ENCODE measurements around the gene PCLO. TPM values are rescaled to one million over a fixed set of nuclear protein-coding genes. Genes with fewer than 3 reads are reported as not detected.

Gene PCLO
- polyA plus RNA-seq, 1 donor from 2014 or later, result not detected

GRCh38 chr7:82821037-82821436 lies 341.6 kb downstream of the PCLO start:
- peaks cover 0 to 1% (median 0%) of the 10 kb centered on the region in 3 donors for H3K9me3 Mint-ChIP-seq

DNA sequence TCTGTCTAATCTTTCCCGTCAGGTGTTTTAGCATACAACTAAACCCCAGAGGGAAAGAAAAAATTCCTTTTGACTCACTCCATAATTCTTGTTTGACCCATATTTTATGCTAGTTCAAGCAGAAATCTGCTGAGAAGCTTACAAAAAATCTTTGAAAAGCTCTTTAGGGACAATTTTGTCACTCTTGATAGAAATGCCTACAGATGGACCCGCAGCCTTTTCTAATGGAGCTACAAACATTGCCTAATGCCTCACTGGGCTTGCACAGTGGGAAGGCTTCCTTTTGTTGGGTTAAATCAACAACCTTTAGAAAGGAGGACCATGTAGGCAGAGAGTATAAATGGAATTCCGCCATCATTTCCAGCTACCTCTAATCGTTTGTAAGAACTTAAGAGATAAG lies 344.5 kb downstream of the PCLO start:
- no peaks in the 10 kb centered on the region for H3K27me3 Mint-ChIP-seq

More at GRCh38 chr7:82821037-82821436, 341.6 kb downstream of the PCLO start:
- H3K27me3 Mint-ChIP-seq, result no peaks in the 10 kb centered on the region
- no peak overlapping the region for H3K4me3 Mint-ChIP-seq
- H3K27ac Mint-ChIP-seq, result no peak overlapping the region
- H3K4me1 Mint-ChIP-seq, result no peaks in the 10 kb centered on the region
- H3K36me3 Mint-ChIP-seq, result no peaks in the 10 kb centered on the region

DNA sequence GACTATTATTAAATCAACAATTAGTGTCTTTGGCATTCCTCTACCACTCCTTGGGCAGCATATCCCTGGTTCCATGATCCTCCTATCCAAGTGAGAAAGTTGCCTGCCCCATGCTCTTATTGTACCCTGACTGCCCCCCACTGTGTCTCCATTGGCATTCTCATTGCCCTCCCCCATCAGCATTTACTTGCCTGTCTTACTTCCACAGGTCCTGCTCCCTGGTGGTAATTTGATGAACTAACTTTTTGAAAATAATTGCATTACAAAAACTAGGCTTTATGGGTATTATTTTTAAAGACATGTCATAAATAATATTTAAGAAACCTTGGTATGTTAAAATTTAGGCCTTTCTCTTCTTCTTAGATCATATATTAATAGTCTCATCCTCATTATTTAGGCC lies 346.4 kb downstream of the PCLO start:
- H3K4me3 Mint-ChIP-seq, result no peak overlapping the region
- H3K27ac Mint-ChIP-seq, result no peak overlapping the region
- no peaks in the 10 kb centered on the region for H3K36me3 Mint-ChIP-seq
- H3K4me1 Mint-ChIP-seq, result no peaks in the 10 kb centered on the region
- peaks cover 0 to under 1% (median 0%) of the 10 kb centered on the region in 3 donors for H3K9me3 Mint-ChIP-seq
- no peaks in the 10 kb centered on the region for H3K27me3 Mint-ChIP-seq

More for the DNA sequence above, 344.5 kb downstream of the PCLO start:
- Mint-ChIP-seq H3K4me3 (no peak overlapping the region), H3K36me3 (no peaks in the 10 kb centered on the region), H3K4me1 (no peaks in the 10 kb centered on the region), H3K9me3 (peaks cover 0 to 1% (median 0%) of the 10 kb centered on the region in 3 donors), H3K27ac (no peak overlapping the region)

DNA sequence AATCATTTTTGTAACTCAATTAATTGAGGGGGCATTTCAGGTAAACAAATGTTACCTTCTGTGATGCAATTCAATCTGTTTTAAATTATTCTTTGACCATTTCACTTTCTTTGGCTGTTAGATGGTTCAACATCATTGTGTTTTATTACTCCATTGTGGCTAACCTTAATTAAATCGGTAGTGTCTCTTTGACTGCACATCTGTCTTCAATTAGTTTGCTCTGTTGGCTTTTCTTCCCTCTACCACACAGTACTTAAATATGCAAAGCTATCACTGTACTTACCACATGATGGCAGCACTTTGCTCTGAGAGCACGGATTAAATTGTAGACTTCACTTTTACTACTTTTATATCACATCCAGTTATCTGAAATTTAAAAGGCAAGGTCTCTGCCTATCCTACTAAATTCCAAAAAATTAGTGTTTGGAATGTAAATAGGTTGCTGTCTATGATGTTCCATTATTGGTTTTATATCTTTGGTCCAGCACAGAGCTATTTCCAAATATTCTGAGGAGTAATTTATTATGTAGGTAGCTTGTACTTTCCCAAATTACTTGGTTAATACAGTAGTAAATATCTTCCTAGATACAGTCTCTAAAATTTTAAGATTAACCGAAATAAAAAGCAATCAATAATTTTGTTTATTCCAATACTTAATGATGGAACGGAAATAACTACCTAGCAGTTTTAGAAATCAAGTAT lies 352.0 kb downstream of the PCLO start:
- H3K4me3 Mint-ChIP-seq, result no peak overlapping the region
- H3K36me3 Mint-ChIP-seq, result no peaks in the 10 kb centered on the region
- H3K4me1 Mint-ChIP-seq, result no peaks in the 10 kb centered on the region

DNA sequence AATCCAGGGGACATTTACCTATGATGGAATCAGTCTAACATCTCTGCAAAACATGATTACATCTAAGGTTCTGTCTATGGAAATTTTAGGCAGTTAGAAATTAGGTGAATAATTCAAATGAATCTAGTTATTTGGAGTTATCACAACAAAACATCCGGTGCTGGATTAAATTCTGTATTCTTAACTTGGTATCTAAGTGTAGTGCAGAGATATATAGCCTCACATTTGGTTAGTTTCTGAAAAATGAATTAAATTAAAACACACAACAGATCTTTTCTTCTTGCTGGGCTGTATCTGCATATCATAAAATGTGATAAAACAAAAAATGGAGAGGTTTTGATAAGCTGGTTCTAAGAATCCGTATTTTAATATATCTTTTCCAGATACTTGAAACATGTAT lies 354.1 kb downstream of the PCLO start:
- H3K27ac Mint-ChIP-seq, result no peak overlapping the region
- peaks cover 0 to 3% (median 0%) of the 10 kb centered on the region in 3 donors for H3K9me3 Mint-ChIP-seq

More for the DNA sequence above, 352.0 kb downstream of the PCLO start:
- Mint-ChIP-seq H3K9me3 (peaks cover 0 to 1% (median 0%) of the 10 kb centered on the region in 3 donors), H3K27me3 (no peaks in the 10 kb centered on the region), H3K27ac (peak overlapping the region in 1 of 3 donors; percentile 61)

DNA sequence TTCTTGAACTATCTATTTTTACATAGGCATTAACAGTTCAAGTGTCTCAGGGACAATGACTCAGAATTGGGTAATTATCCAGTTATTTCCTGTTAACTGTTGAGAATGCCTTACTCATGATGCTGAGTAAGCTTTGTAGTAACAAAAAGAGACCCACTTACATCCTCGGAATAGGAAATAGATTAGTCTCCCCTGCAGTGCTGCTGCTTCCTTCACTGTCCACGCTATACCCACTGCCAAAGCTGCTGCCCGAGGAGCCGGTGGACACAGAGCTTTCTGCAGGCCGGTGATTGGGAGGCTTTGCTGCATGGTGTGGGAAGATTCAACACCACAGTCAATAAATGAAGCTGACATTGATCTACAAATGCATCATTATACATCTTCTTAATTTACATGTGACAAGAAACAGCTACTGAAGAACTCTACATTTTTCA lies 357.1 kb downstream of the PCLO start:
- no peaks in the 10 kb centered on the region for H3K27me3 Mint-ChIP-seq
- H3K36me3 Mint-ChIP-seq, result no peaks in the 10 kb centered on the region
- no peak overlapping the region for H3K4me3 Mint-ChIP-seq
- H3K4me1 Mint-ChIP-seq, result no peaks in the 10 kb centered on the region
- no peak overlapping the region for H3K27ac Mint-ChIP-seq
- H3K9me3 Mint-ChIP-seq, result peaks cover 0 to 1% (median 0%) of the 10 kb centered on the region in 3 donors

More for the DNA sequence above, 354.1 kb downstream of the PCLO start:
- no peaks in the 10 kb centered on the region for H3K4me1 Mint-ChIP-seq
- no peaks in the 10 kb centered on the region for H3K27me3 Mint-ChIP-seq
- H3K36me3 Mint-ChIP-seq, result no peaks in the 10 kb centered on the region
- H3K4me3 Mint-ChIP-seq, result no peak overlapping the region

DNA sequence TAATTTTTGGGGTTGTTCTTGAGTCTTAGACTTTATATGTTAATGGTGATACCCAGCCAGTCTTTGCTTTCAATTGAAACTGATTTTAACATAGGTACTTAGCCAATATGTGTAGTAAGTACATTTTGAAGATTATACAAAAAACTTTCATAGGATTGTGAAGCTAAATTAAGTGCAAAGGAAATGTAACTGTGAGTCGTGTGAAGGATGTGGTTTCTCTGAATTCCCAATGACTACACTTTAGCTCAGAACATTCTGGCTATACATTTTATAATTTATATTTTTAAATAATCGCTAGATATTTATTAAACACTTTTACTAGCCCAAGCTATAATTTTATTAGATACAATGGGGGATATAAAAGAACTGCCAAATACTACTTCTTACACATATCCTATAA lies 359.3 kb downstream of the PCLO start:
- H3K27ac Mint-ChIP-seq, result no peak overlapping the region
- no peaks in the 10 kb centered on the region for H3K4me1 Mint-ChIP-seq
- H3K9me3 Mint-ChIP-seq, result peaks cover 0 to 3% (median 0%) of the 10 kb centered on the region in 3 donors
- H3K27me3 Mint-ChIP-seq, result no peaks in the 10 kb centered on the region
- H3K4me3 Mint-ChIP-seq, result no peak overlapping the region
- H3K36me3 Mint-ChIP-seq, result no peaks in the 10 kb centered on the region

- no peaks in the 10 kb centered on the region for H3K27me3 Mint-ChIP-seq
- peaks cover 0 to 9% (median 0%) of the 10 kb centered on the region in 3 donors for H3K9me3 Mint-ChIP-seq
- H3K4me3 Mint-ChIP-seq, result no peak overlapping the region
- no peaks in the 10 kb centered on the region for H3K4me1 Mint-ChIP-seq
- no peaks in the 10 kb centered on the region for H3K36me3 Mint-ChIP-seq
- no peak overlapping the region for H3K27ac Mint-ChIP-seq
Measured at GRCh38 chr7:82789883-82790609, 372.6 kb downstream of the PCLO start.

DNA sequence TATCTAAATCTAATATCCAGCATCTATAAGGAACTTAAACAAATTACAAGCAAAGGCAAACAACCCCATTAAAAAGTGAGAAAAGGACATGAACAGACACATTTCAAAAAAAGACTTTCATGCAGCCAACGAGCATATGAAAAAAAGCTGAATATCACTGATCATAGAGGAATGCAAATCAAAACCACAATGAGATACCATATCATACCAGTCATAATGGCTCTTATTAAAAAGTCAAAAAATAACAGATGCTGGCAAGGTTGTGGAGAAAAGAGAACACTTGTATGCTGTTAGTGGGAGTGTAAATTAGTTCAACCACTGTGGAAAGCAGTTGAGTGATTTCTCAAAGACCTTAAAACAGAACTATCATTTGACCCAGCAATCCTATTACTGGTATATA lies 384.7 kb downstream of the PCLO start:
- Mint-ChIP-seq H3K4me3 (no peak overlapping the region), H3K27me3 (no peaks in the 10 kb centered on the region), H3K4me1 (peaks cover 0 to 1% (median 0%) of the 10 kb centered on the region in 3 donors)

DNA sequence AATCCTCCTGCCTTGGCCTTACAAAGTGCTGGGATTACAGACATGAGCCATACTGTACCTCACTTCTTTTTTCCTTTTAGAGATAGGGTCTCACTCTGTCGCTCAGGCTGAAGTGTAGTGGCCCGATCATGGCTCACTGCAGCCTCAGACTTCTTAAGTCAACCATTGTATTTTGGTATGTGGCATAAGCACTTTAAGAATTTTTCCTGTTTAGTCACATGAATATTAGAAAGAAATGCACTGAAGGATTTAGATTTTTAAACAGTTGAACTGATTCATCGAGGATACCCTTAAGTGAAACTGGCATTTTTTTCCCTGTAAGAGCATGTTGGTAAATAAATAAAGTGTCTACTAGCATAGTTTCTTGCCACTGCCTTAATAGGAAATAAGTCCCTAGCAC lies 399.8 kb downstream of the PCLO start:
- Mint-ChIP-seq H3K27ac (no peak overlapping the region), H3K9me3 (peaks cover 3 to 4% (median 4%) of the 10 kb centered on the region in 3 donors), H3K4me3 (no peak overlapping the region), H3K4me1 (no peaks in the 10 kb centered on the region), H3K36me3 (no peaks in the 10 kb centered on the region), H3K27me3 (no peaks in the 10 kb centered on the region)

More for the DNA sequence above, 384.7 kb downstream of the PCLO start:
- Mint-ChIP-seq H3K9me3 (peaks cover 0 to 16% (median 3%) of the 10 kb centered on the region in 3 donors), H3K36me3 (no peaks in the 10 kb centered on the region), H3K27ac (no peak overlapping the region)

- Mint-ChIP-seq H3K4me3 (no peak overlapping the region), H3K9me3 (peaks cover 3 to 6% (median 4%) of the 10 kb centered on the region in 3 donors), H3K27me3 (no peaks in the 10 kb centered on the region), H3K27ac (no peak overlapping the region), H3K4me1 (no peaks in the 10 kb centered on the region), H3K36me3 (no peaks in the 10 kb centered on the region)
Measured at GRCh38 chr7:82760831-82761230, 401.9 kb downstream of the PCLO start.

GRCh38 chr7:82760074-82760473 lies 402.6 kb downstream of the PCLO start:
- H3K27me3 Mint-ChIP-seq, result no peaks in the 10 kb centered on the region
- no peak overlapping the region for H3K27ac Mint-ChIP-seq
- H3K4me3 Mint-ChIP-seq, result no peak overlapping the region
- peaks cover 3 to 6% (median 4%) of the 10 kb centered on the region in 3 donors for H3K9me3 Mint-ChIP-seq
- H3K36me3 Mint-ChIP-seq, result no peaks in the 10 kb centered on the region
- no peaks in the 10 kb centered on the region for H3K4me1 Mint-ChIP-seq

GRCh38 chr7:82755705-82756551 lies 406.8 kb downstream of the PCLO start:
- H3K36me3 Mint-ChIP-seq, result no peaks in the 10 kb centered on the region
- H3K27ac Mint-ChIP-seq, result no peak overlapping the region
- H3K9me3 Mint-ChIP-seq, result peaks cover 0 to 4% (median 3%) of the 10 kb centered on the region in 3 donors
- H3K4me1 Mint-ChIP-seq, result no peaks in the 10 kb centered on the region
- H3K4me3 Mint-ChIP-seq, result no peak overlapping the region
- no peaks in the 10 kb centered on the region for H3K27me3 Mint-ChIP-seq

DNA sequence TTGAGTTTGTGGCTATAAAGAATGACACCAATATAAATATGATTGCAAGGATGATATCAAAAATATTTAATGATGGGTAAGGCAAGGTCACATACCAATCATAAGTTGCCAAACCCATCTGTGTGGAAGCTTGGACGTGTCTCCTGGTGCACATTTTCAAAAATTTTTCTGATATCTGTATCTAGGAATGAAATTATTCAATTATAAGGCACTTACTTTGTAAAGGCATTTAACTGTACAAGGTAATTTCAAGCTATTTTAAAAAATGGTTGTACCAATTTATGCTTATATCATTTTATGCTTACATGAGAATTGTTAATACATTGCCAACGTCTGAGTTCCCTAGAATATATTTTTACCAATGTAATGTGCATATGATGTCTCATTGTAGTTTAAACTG lies 412.7 kb downstream of the PCLO start:
- H3K36me3 Mint-ChIP-seq, result no peaks in the 10 kb centered on the region
- H3K4me1 Mint-ChIP-seq, result no peaks in the 10 kb centered on the region
- no peak overlapping the region for H3K27ac Mint-ChIP-seq
- H3K27me3 Mint-ChIP-seq, result no peaks in the 10 kb centered on the region
- peaks cover 0 to 2% (median 2%) of the 10 kb centered on the region in 3 donors for H3K9me3 Mint-ChIP-seq
- H3K4me3 Mint-ChIP-seq, result no peak overlapping the region

DNA sequence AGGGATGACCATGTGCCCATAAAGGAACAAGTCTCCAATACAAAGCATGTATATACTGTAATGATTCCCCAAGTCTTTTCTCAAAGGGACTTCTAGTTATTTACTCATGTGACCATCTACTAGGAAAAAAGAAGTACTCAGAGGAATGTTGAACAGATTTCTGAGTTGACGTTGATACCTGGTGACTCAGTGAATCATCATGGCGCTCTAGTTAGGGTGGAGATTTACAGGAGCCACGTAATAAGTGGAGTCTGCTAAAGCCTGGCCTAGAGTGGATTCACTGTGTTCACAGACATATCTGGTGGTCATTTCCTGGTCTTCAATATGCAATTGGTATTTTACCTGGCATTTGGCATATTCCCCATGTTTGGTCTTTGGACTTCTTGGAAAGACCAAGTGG lies 416.9 kb downstream of the PCLO start:
- H3K36me3 Mint-ChIP-seq, result peaks cover 2% of the 10 kb centered on the region

More for the DNA sequence above, 416.9 kb downstream of the PCLO start:
- no peak overlapping the region for H3K27ac Mint-ChIP-seq
- no peaks in the 10 kb centered on the region for H3K4me1 Mint-ChIP-seq
- H3K4me3 Mint-ChIP-seq, result no peak overlapping the region
- H3K27me3 Mint-ChIP-seq, result no peaks in the 10 kb centered on the region
- peaks cover 1 to 6% (median 4%) of the 10 kb centered on the region in 3 donors for H3K9me3 Mint-ChIP-seq
